Gastroesophageal sphincter (tissue), 4 donors: ENCODE data around the gene TEX12. TPM values are rescaled to one million over a fixed set of nuclear protein-coding genes. Genes with fewer than 3 reads are reported as not detected.

Experiments
- ATAC-seq: fragments of 150-250 bp; one replicate; pipeline ENCODE4 v1.9.1; 2016; ENCODE audit warnings: mild to moderate bottlenecking, moderate library complexity
- H3K27ac ChIP-seq, 4 donors: fragments of 200-600 bp; sonication (generic) in 3 of 4; 1 replicate in 3 of 4; 2 replicates in 1 of 4; pipeline ENCODE4 v1.5.1; 2016 to 2019
- H3K27me3 ChIP-seq: fragments of 200-600 bp; sonication (generic); one replicate; pipeline ENCODE4 v1.5.1; 2019
- H3K36me3 ChIP-seq, 2 donors: fragments of 200-600 bp; sonication (generic); one replicate each; pipeline ENCODE4 v1.5.1; 2019; ENCODE audit warnings: control low read depth in 1 of 2
- H3K4me1 ChIP-seq, 3 donors: fragments of 200-600 bp; sonication (generic); 1 replicate in 2 of 3; 2 replicates in 1 of 3; pipeline ENCODE4 v1.5.1; 2016 to 2019; ENCODE audit warnings: control low read depth in 2 of 3
- H3K4me3 ChIP-seq, 2 donors: fragments of 200-600 bp; sonication (generic); one replicate each; pipeline ENCODE4 v1.5.1; 2019; ENCODE audit warnings: mild to moderate bottlenecking in 1 of 2, moderate library complexity in 1 of 2
- H3K9me3 ChIP-seq, 3 donors: fragments of 200-600 bp; sonication (generic); one replicate each; pipeline ENCODE4 v1.5.1; 2017 to 2019; ENCODE audit warnings: control low read depth in 2 of 3
- CTCF ChIP-seq, 4 experiments: fragments of 200-600 bp in 2 of 4; fragments of 450-650 bp in 2 of 4; sonication (generic) in 1 of 4; IDR thresholded peaks; one replicate each; pipeline ENCODE4 v1.5.1; 2017 to 2019; ENCODE audit warnings: antibody characterized with exemption in 4 of 4, mild to moderate bottlenecking in 2 of 4, moderate library complexity in 2 of 4
- EP300 ChIP-seq: sonication (generic); formaldehyde crosslinking; IDR thresholded peaks from one replicate; pipeline ENCODE4 v1.6.1; 2017; ENCODE audit warnings: antibody characterized with exemption, mild to moderate bottlenecking
- POLR2A ChIP-seq, 2 donors: fragments of 450-650 bp; IDR thresholded peaks; one replicate each; pipeline ENCODE4 v1.6.1; 2017; ENCODE audit warnings: antibody characterized with exemption in 2 of 2, mild to moderate bottlenecking in 2 of 2, moderate library complexity in 1 of 2
- POLR2AphosphoS5 ChIP-seq: sonication (generic); formaldehyde crosslinking; IDR thresholded peaks from one replicate; pipeline ENCODE4 v1.6.1; 2017; ENCODE audit warnings: antibody characterized with exemption
- WGBS, 2 donors: methylation state at CpG; one replicate each; pipeline ENCODE4 v1.1.5; 2018; ENCODE audit warnings: low coverage in 1 of 2; 5-methylcytosine and 5-hydroxymethylcytosine counted together
- total RNA-seq, 4 donors: library from RNA; depleted of rRNA; stranded (reverse); fragments of >200 nt; gene quantifications; one replicate each; pipeline ENCODE4 v1.1.0, GENCODE V29; 2016

Gene TEX12
- total RNA-seq, 4 donors from 2014 or later, result not detected

GRCh38 chr11:112178428-112178827 is 11.3 kb downstream of the TEX12 start:
- 93 to 100% methylated on average over 1 of the region's 1 CpG for WGBS, 2 donors
- Histone ChIP-seq H3K9me3 (no peaks in the 10 kb centered on the region), H3K4me3 (no peak overlapping the region), H3K27ac (no peak overlapping the region), H3K4me1 (peaks cover 2 to 33% (median 4%) of the 10 kb centered on the region in 3 donors), H3K36me3 (no peaks in the 10 kb centered on the region), H3K27me3 (no peaks in the 10 kb centered on the region)
- TF ChIP-seq POLR2A (IDR thresholded peaks at IDR 0.05) (no peak), POLR2AphosphoS5 (no peak), CTCF (IDR thresholded peaks at IDR 0.05) (no peak), EP300 (no peak)
- ATAC-seq, result no peak

GRCh38 chr11:112178936-112179335 is 11.8 kb downstream of the TEX12 start:
- Histone ChIP-seq H3K4me1 (peaks cover 2 to 33% (median 4%) of the 10 kb centered on the region in 3 donors), H3K9me3 (no peaks in the 10 kb centered on the region), H3K27ac (no peak overlapping the region), H3K27me3 (no peaks in the 10 kb centered on the region), H3K36me3 (no peaks in the 10 kb centered on the region), H3K4me3 (no peak overlapping the region)
- no peak for ATAC-seq
- WGBS, 2 donors, result 70 to 74% methylated on average over 3 of the region's 3 CpGs
- TF ChIP-seq CTCF (IDR thresholded peaks at IDR 0.05) (no peak), POLR2A (IDR thresholded peaks at IDR 0.05) (no peak), EP300 (no peak), POLR2AphosphoS5 (no peak)

GRCh38 chr11:112179601-112180000 is 12.4 kb downstream of the TEX12 start:
- H3K36me3 ChIP-seq, result no peaks in the 10 kb centered on the region
- no peak for ATAC-seq
- H3K4me1 ChIP-seq, result peaks cover 2 to 31% (median 4%) of the 10 kb centered on the region in 3 donors
- TF ChIP-seq CTCF (IDR thresholded peaks at IDR 0.05) (no peak), POLR2AphosphoS5 (no peak), POLR2A (IDR thresholded peaks at IDR 0.05) (no peak), EP300 (no peak)
- H3K27ac ChIP-seq, result no peak overlapping the region
- H3K4me3 ChIP-seq, result no peak overlapping the region
- no peaks in the 10 kb centered on the region for H3K27me3 ChIP-seq
- no peaks in the 10 kb centered on the region for H3K9me3 ChIP-seq

- no peak for ATAC-seq
- Histone ChIP-seq H3K9me3 (no peaks in the 10 kb centered on the region), H3K27ac (no peak overlapping the region), H3K4me3 (no peak overlapping the region), H3K4me1 (no peaks in the 10 kb centered on the region), H3K36me3 (no peaks in the 10 kb centered on the region), H3K27me3 (no peaks in the 10 kb centered on the region)
- no peak for TF ChIP-seq POLR2AphosphoS5
- no peak for TF ChIP-seq POLR2A (IDR thresholded peaks at IDR 0.05)
- no peak for TF ChIP-seq EP300
- no peak for TF ChIP-seq CTCF (IDR thresholded peaks at IDR 0.05)
- 65 to 88% methylated on average over 1 of the region's 1 CpG for WGBS, 2 donors
Measured at GRCh38 chr11:112182867-112183266, 15.7 kb downstream of the TEX12 start.

GRCh38 chr11:112185883-112186282 is 18.7 kb downstream of the TEX12 start:
- no peak overlapping the region for H3K4me3 ChIP-seq
- no peak overlapping the region for H3K27ac ChIP-seq
- TF ChIP-seq EP300 (no peak), POLR2AphosphoS5 (no peak), POLR2A (IDR thresholded peaks at IDR 0.05) (no peak), CTCF (IDR thresholded peaks at IDR 0.05) (no peak)
- ATAC-seq, result no peak
- no peaks in the 10 kb centered on the region for H3K36me3 ChIP-seq
- H3K27me3 ChIP-seq, result no peaks in the 10 kb centered on the region
- H3K9me3 ChIP-seq, result no peaks in the 10 kb centered on the region
- no peaks in the 10 kb centered on the region for H3K4me1 ChIP-seq
